Sigmoid colon (tissue), 7 donors: ENCODE data around the gene SND1. TPM values are rescaled to one million over a fixed set of nuclear protein-coding genes. Genes with fewer than 3 reads are reported as not detected.

Experiments used
- DNase-seq: peaks from one replicate; pipeline ENCODE4 v3.0.0-alpha.2; 2019
- H3K27ac ChIP-seq, 4 donors: fragments of 200-600 bp; sonication (generic); one replicate each; pipeline ENCODE4 v1.5.1; 2016 to 2019; ENCODE audit warnings: mild to moderate bottlenecking in 1 of 4
- H3K27me3 ChIP-seq, 3 donors: fragments of 200-600 bp; sonication (generic); one replicate each; pipeline ENCODE4 v1.5.1; 2019; ENCODE audit warnings: mild to moderate bottlenecking in 1 of 3
- H3K36me3 ChIP-seq, 4 donors: fragments of 200-600 bp; sonication (generic); one replicate each; pipeline ENCODE4 v1.5.1; 2016 to 2019
- H3K4me1 ChIP-seq, 4 donors: fragments of 200-600 bp; sonication (generic); one replicate each; pipeline ENCODE4 v1.5.1; 2017 to 2019
- H3K4me3 ChIP-seq, 4 donors: fragments of 200-600 bp; sonication (generic); one replicate each; pipeline ENCODE4 v1.5.1; 2017 to 2019; ENCODE audit warnings: mild to moderate bottlenecking in 2 of 4, moderate library complexity in 1 of 4
- H3K9me3 ChIP-seq, 4 donors: fragments of 200-600 bp in 3 of 4; sonication (generic) in 3 of 4; one replicate each; pipeline versions ENCODE4 v1.5.1 to v1.6.1; 2013 to 2019
- EP300 ChIP-seq, 4 donors: sonication (generic); formaldehyde crosslinking; IDR thresholded peaks; one replicate each; pipeline ENCODE4 v1.6.1; 2017; ENCODE audit warnings: antibody characterized with exemption in 4 of 4
- POLR2A ChIP-seq, 2 donors: fragments of 450-650 bp; IDR thresholded peaks; one replicate each; pipeline ENCODE4 v1.6.1; 2016; ENCODE audit warnings: antibody characterized with exemption in 2 of 2, mild to moderate bottlenecking in 2 of 2, moderate library complexity in 2 of 2
- POLR2AphosphoS5 ChIP-seq, 4 donors: sonication (generic); formaldehyde crosslinking; IDR thresholded peaks; one replicate each; pipeline ENCODE4 v1.6.1; 2017; ENCODE audit warnings: antibody characterized with exemption in 4 of 4
- WGBS, 2 donors: extraction: QIAGEN DNeasy Blood & Tissue Kit; methylation state at CpG; one replicate each; pipeline ENCODE4 v1.1.7; 2013; 5-methylcytosine and 5-hydroxymethylcytosine counted together
- intact Hi-C: fragments of 100-400 bp; cut with DNase I; formaldehyde crosslinking; loops from one replicate; pipeline ENCODE4 v1.15.1; 2023
- polyA plus RNA-seq, 3 donors: library from polyadenylated mRNA; stranded (reverse); fragments of 200-250 nt; gene quantifications; one replicate each; pipeline ENCODE4 v1.2.3, GENCODE V29; 2013
- total RNA-seq, 4 donors: library from RNA; depleted of rRNA; stranded (reverse); fragments of >200 nt; gene quantifications; one replicate each; pipeline ENCODE4 v1.1.0, GENCODE V29; 2016
- TF ChIP-seq, protein P1 (sequence below), 4 experiments: fragments of 450-650 bp in 3 of 4; fragments of 200-600 bp in 1 of 4; IDR thresholded peaks; one replicate each; pipeline ENCODE4 v1.5.1; 2016 to 2019; ENCODE audit warnings: antibody characterized with exemption in 4 of 4, mild to moderate bottlenecking in 3 of 4, moderate library complexity in 2 of 4
- donor health status: healthy with polysubstance abuse.
- donor health status: Bipolar disorder and iron deficiency.
- donor health status: healthy.

Gene SND1
- total and polyA plus RNA-seq, 7 donors = 30.6 to 93.4 (median 71.3) TPM

- 34 to 36% methylated on average over 4 of the region's 4 CpGs for WGBS, 2 donors
- peaks cover 0 to 20% (median 0%) of the 10 kb centered on the region in 3 donors for H3K27me3 ChIP-seq
Observed at GRCh38 chr7:128112781-128113221, 460.8 kb downstream of the SND1 start.

DNA sequence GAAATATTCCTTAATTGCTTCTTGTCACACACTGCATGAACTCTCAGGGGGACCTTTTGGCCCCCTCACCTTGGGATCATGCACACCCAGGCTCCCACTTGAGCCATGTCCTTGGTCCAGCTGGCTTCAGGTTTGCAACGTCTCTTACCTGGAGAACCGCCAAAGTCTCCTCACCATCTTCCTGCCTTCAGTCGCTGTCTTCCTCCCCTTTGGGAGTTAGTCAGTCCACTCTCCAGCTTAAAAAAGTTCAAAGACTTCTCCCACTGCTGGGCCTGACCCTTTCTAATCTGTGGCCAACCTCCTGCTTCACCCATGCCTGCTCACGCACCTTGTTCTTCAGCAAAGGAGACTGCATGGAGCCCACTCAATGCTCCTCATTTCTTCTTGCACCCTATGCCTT, 461.8 kb downstream of the SND1 start:
- Histone ChIP-seq H3K4me3 (no peak overlapping the region), H3K36me3 (no peaks in the 10 kb centered on the region), H3K9me3 (no peaks in the 10 kb centered on the region), H3K27me3 (peaks cover 0 to 14% (median 0%) of the 10 kb centered on the region in 3 donors), H3K27ac (no peak overlapping the region), H3K4me1 (no peaks in the 10 kb centered on the region)
- no peak for DNase-seq
- WGBS, 2 donors = 82 to 89% methylated on average over 4 of the region's 4 CpGs
- intact Hi-C loops = no loop called here
- no peak for TF ChIP-seq POLR2A (IDR thresholded peaks at IDR 0.05)

More at GRCh38 chr7:128112781-128113221, 460.8 kb downstream of the SND1 start:
- H3K9me3 ChIP-seq = no peaks in the 10 kb centered on the region
- DNase-seq = peak; percentile 39
- H3K4me3 ChIP-seq = no peak overlapping the region
- no peaks in the 10 kb centered on the region for H3K36me3 ChIP-seq
- no peak for TF ChIP-seq POLR2AphosphoS5 (IDR thresholded peaks at IDR 0.05)
- TF ChIP-seq, protein P1, sequence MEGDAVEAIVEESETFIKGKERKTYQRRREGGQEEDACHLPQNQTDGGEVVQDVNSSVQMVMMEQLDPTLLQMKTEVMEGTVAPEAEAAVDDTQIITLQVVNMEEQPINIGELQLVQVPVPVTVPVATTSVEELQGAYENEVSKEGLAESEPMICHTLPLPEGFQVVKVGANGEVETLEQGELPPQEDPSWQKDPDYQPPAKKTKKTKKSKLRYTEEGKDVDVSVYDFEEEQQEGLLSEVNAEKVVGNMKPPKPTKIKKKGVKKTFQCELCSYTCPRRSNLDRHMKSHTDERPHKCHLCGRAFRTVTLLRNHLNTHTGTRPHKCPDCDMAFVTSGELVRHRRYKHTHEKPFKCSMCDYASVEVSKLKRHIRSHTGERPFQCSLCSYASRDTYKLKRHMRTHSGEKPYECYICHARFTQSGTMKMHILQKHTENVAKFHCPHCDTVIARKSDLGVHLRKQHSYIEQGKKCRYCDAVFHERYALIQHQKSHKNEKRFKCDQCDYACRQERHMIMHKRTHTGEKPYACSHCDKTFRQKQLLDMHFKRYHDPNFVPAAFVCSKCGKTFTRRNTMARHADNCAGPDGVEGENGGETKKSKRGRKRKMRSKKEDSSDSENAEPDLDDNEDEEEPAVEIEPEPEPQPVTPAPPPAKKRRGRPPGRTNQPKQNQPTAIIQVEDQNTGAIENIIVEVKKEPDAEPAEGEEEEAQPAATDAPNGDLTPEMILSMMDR (IDR thresholded peaks at IDR 0.05) = no peak
- no peak for TF ChIP-seq EP300 (IDR thresholded peaks at IDR 0.05)
- TF ChIP-seq POLR2A (IDR thresholded peaks at IDR 0.05) = no peak
- H3K27ac ChIP-seq = no peak overlapping the region
- intact Hi-C loops = no loop called here
- no peaks in the 10 kb centered on the region for H3K4me1 ChIP-seq

- DNase-seq = no peak
- no peak for TF ChIP-seq POLR2AphosphoS5 (IDR thresholded peaks at IDR 0.05)
- TF ChIP-seq, protein P1 (IDR thresholded peaks at IDR 0.05) = no peak
- TF ChIP-seq EP300 (IDR thresholded peaks at IDR 0.05) = no peak
- TF ChIP-seq POLR2A (IDR thresholded peaks at IDR 0.05) = no peak
- H3K27ac ChIP-seq = no peak overlapping the region
- 84 to 85% methylated on average over 7 of the region's 7 CpGs for whole genome bisulfite sequencing, 2 donors
- intact Hi-C loops = no loop called here
- H3K27me3 ChIP-seq = peaks cover 0 to 7% (median 0%) of the 10 kb centered on the region in 3 donors
- H3K9me3 ChIP-seq = no peaks in the 10 kb centered on the region
- H3K4me1 ChIP-seq = no peaks in the 10 kb centered on the region
- no peaks in the 10 kb centered on the region for H3K36me3 ChIP-seq
- no peak overlapping the region for H3K4me3 ChIP-seq
Observed at GRCh38 chr7:128114806-128115205, 462.8 kb downstream of the SND1 start.

DNA sequence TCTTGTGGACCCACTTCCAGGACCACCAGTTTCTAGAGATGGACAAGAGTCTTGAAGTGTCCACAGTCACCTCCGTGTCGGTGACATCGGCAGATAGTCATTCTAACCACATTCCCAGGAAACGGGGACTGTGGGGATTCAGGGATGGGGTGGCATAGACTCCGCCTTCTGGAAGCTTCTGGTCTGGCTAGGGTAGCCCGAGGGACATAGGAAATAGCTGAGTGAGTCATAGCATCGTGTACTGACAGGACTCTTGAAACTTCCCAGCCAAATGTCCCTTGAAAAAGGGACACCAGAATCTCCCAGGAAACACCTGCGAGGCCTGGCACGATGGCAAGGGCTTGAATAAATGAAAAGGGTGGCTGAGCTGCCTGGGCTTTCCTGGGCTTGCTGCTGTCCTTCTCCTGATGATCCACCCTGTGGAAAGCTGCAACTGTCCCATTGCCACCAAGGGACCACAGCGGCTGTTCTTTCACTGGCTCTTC, 463.4 kb downstream of the SND1 start:
- Histone ChIP-seq H3K27ac (no peak overlapping the region), H3K36me3 (no peaks in the 10 kb centered on the region), H3K4me3 (no peak overlapping the region), H3K9me3 (no peaks in the 10 kb centered on the region), H3K4me1 (no peaks in the 10 kb centered on the region), H3K27me3 (peaks cover 0 to 7% (median 0%) of the 10 kb centered on the region in 3 donors)
- no peak for TF ChIP-seq POLR2A (IDR thresholded peaks at IDR 0.05)
- TF ChIP-seq POLR2AphosphoS5 (IDR thresholded peaks at IDR 0.05) = no peak
- no peak for TF ChIP-seq EP300 (IDR thresholded peaks at IDR 0.05)
- TF ChIP-seq, protein P1 (IDR thresholded peaks at IDR 0.05) = no peak
- 73 to 79% methylated on average over 10 of the region's 10 CpGs for WGBS, 2 donors
- peak; percentile 45 for DNase-seq
- intact Hi-C loops = no loop called here

- 86 to 88% methylated on average over 16 of the region's 16 CpGs for WGBS, 2 donors
- peak; percentile 35 for DNase-seq
- no peaks in the 10 kb centered on the region for H3K4me1 ChIP-seq
- TF ChIP-seq EP300 (IDR thresholded peaks at IDR 0.05) (no peak), POLR2AphosphoS5 (IDR thresholded peaks at IDR 0.05) (no peak), POLR2A (IDR thresholded peaks at IDR 0.05) (no peak)
- TF ChIP-seq, protein P1 (IDR thresholded peaks at IDR 0.05) = no peak
- intact Hi-C loops = no loop called here
- no peak overlapping the region for H3K27ac ChIP-seq
- H3K36me3 ChIP-seq = no peaks in the 10 kb centered on the region
- H3K27me3 ChIP-seq = peaks cover 0 to 11% (median 0%) of the 10 kb centered on the region in 3 donors
- no peaks in the 10 kb centered on the region for H3K9me3 ChIP-seq
- no peak overlapping the region for H3K4me3 ChIP-seq
Observed at GRCh38 chr7:128115821-128116723, 464.1 kb downstream of the SND1 start.
